Mesenchymal stem cell (in vitro differentiated cells and primary cell): ENCODE results near the gene HOXA7.

Source experiments
- DNase-seq: peaks from one replicate; pipeline ENCODE4 v3.0.0-alpha.2; 2013
- H2AFZ ChIP-seq: one replicate; pipeline ENCODE4 v1.6.1; 2013; ENCODE audit warnings: low read depth, mild to moderate bottlenecking, control low read depth, inconsistent platforms, low read length, moderate library complexity
- H2AK5ac ChIP-seq: 2 replicates; pipeline ENCODE4 v1.6.1; 2013; ENCODE audit warnings: low read length, moderate library complexity, mild to moderate bottlenecking, inconsistent platforms; ENCODE audit not compliant: severe bottlenecking
- H2BK120ac ChIP-seq: one replicate; pipeline ENCODE4 v1.6.1; 2013; ENCODE audit warnings: low read depth, mild to moderate bottlenecking, inconsistent platforms, low read length, moderate library complexity
- H2BK12ac ChIP-seq, 2 experiments: one replicate each; pipeline ENCODE4 v1.6.1; 2013; ENCODE audit warnings: inconsistent platforms in 2 of 2, low read length in 2 of 2, mild to moderate bottlenecking in 2 of 2, moderate library complexity in 2 of 2, control low read depth in 1 of 2
- H2BK15ac ChIP-seq: one replicate; pipeline ENCODE4 v1.6.1; 2013; ENCODE audit warnings: mild to moderate bottlenecking, low read depth, inconsistent platforms; ENCODE audit not compliant: poor library complexity, severe bottlenecking
- H2BK5ac ChIP-seq: 2 replicates; pipeline ENCODE4 v1.6.1; 2013; ENCODE audit warnings: low read depth, mild to moderate bottlenecking, low read length, control low read depth, inconsistent platforms; ENCODE audit not compliant: poor library complexity, severe bottlenecking
- H3K14ac ChIP-seq, 2 experiments: one replicate each; pipeline ENCODE4 v1.6.1; 2013; ENCODE audit warnings: inconsistent platforms in 2 of 2, low read length in 2 of 2, control low read depth in 1 of 2, mild to moderate bottlenecking in 1 of 2, moderate library complexity in 1 of 2
- H3K18ac ChIP-seq, 2 experiments: one replicate each; pipeline ENCODE4 v1.6.1; 2013; ENCODE audit warnings: inconsistent platforms in 2 of 2, low read length in 2 of 2, control low read depth in 1 of 2, low read depth in 1 of 2, mild to moderate bottlenecking in 1 of 2
- H3K23ac ChIP-seq, 2 experiments: one replicate each; pipeline ENCODE4 v1.6.1; 2013; ENCODE audit warnings: inconsistent platforms in 2 of 2, low read length in 2 of 2, mild to moderate bottlenecking in 2 of 2, moderate library complexity in 2 of 2, control low read depth in 1 of 2
- H3K27ac ChIP-seq: 2 replicates; pipeline ENCODE4 v1.5.1; 2013; ENCODE audit warnings: mild to moderate bottlenecking, moderate library complexity, low read length, control low read depth, inconsistent platforms; ENCODE audit not compliant: poor library complexity, severe bottlenecking
- H3K27me3 ChIP-seq, 2 experiments: 2 replicates each; pipeline versions ENCODE4 v1.6.1 to v1.7.0; 2013; ENCODE audit warnings: low read length in 2 of 2, mild to moderate bottlenecking in 2 of 2, moderate library complexity in 2 of 2, control low read depth in 1 of 2, inconsistent platforms in 1 of 2; ENCODE audit not compliant: control insufficient read depth in 1 of 2, insufficient read depth in 1 of 2
- H3K36me3 ChIP-seq, 2 experiments: 2 replicates each; pipeline versions ENCODE4 v1.6.1 to v1.7.0; 2013; ENCODE audit warnings: low read length in 2 of 2, control low read depth in 1 of 2, inconsistent platforms in 1 of 2, low read depth in 1 of 2, mild to moderate bottlenecking in 1 of 2; ENCODE audit not compliant: insufficient read depth in 2 of 2, control insufficient read depth in 1 of 2
- H3K4ac ChIP-seq, 2 experiments: one replicate each; pipeline ENCODE4 v1.6.1; 2013; ENCODE audit warnings: inconsistent platforms in 2 of 2, low read length in 2 of 2, mild to moderate bottlenecking in 2 of 2, moderate library complexity in 2 of 2, control low read depth in 1 of 2, low read depth in 1 of 2
- H3K4me1 ChIP-seq: 2 replicates; pipeline ENCODE4 v1.6.1; 2013; ENCODE audit warnings: low read depth, low read length, control low read depth; ENCODE audit not compliant: control insufficient read depth, insufficient read depth
- H3K4me2 ChIP-seq: 2 replicates; pipeline ENCODE4 v1.6.1; 2013; ENCODE audit warnings: low read length, mild to moderate bottlenecking, inconsistent platforms; ENCODE audit not compliant: poor library complexity, severe bottlenecking
- H3K4me3 ChIP-seq, 2 experiments: 2 replicates each; pipeline versions ENCODE4 v1.5.1 to v1.7.0; 2013; ENCODE audit warnings: low read length in 2 of 2, mild to moderate bottlenecking in 2 of 2, control low read depth in 1 of 2, low read depth in 1 of 2; ENCODE audit not compliant: insufficient read depth in 1 of 2
- H3K79me1 ChIP-seq: replicated peaks from 2 replicates; pipeline ENCODE4 v1.6.1; 2013; ENCODE audit warnings: mild to moderate bottlenecking, control low read depth, low read length, inconsistent platforms; ENCODE audit not compliant: poor library complexity, severe bottlenecking
- H3K9ac ChIP-seq: 2 replicates; pipeline ENCODE4 v1.7.0; 2013; ENCODE audit warnings: mild to moderate bottlenecking, low read length, moderate library complexity
- H3K9me3 ChIP-seq: 2 replicates; pipeline ENCODE4 v1.7.0; 2013; ENCODE audit warnings: mild to moderate bottlenecking, low read length; ENCODE audit not compliant: control insufficient read depth
- H4K8ac ChIP-seq: one replicate; pipeline ENCODE4 v1.6.1; 2013; ENCODE audit warnings: inconsistent platforms, mild to moderate bottlenecking, low read length, moderate library complexity
- H4K91ac ChIP-seq: one replicate; pipeline ENCODE4 v1.6.1; 2013; ENCODE audit warnings: mild to moderate bottlenecking, low read length, inconsistent platforms
- WGBS: methylation state at CpG from one replicate; pipeline ENCODE4 v1.1.7; 2013; ENCODE audit warnings: mixed read lengths; 5-methylcytosine and 5-hydroxymethylcytosine counted together

Gene HOXA7

GRCh38 chr7:27189295-27189996 lies 33.0 kb upstream of the HOXA7 start:
- Histone ChIP-seq H2AK5ac (peak overlapping the region; percentile 3), H3K79me1 (peaks cover 3% of the 10 kb centered on the region), H4K8ac (no peak overlapping the region), H3K36me3 (peaks cover 0 to 3% of the 10 kb centered on the region in 2 experiments), H2BK15ac (no peak overlapping the region), H3K18ac (no peak overlapping the region), H2AFZ (no peak overlapping the region), H3K23ac (no peak overlapping the region), H2BK12ac (no peak overlapping the region), H2BK5ac (peak overlapping the region; percentile 92), H3K4me1 (peaks cover 24% of the 10 kb centered on the region), H3K27me3 (peaks cover 33 to 53% of the 10 kb centered on the region in 2 experiments), H3K4me3 (peak overlapping the region in 1 of 2 experiments; percentile 64), H3K9ac (no peak overlapping the region), H3K4ac (no peak overlapping the region), H4K91ac (no peak overlapping the region), H3K9me3 (no peaks in the 10 kb centered on the region), H3K27ac (peak overlapping the region; percentile 89), H2BK120ac (no peak overlapping the region), H3K14ac (no peak overlapping the region), H3K4me2 (peak overlapping the region; percentile 85)
- WGBS = 9% methylated on average over 21 of the region's 22 CpGs
- DNase-seq = no peak

DNA sequence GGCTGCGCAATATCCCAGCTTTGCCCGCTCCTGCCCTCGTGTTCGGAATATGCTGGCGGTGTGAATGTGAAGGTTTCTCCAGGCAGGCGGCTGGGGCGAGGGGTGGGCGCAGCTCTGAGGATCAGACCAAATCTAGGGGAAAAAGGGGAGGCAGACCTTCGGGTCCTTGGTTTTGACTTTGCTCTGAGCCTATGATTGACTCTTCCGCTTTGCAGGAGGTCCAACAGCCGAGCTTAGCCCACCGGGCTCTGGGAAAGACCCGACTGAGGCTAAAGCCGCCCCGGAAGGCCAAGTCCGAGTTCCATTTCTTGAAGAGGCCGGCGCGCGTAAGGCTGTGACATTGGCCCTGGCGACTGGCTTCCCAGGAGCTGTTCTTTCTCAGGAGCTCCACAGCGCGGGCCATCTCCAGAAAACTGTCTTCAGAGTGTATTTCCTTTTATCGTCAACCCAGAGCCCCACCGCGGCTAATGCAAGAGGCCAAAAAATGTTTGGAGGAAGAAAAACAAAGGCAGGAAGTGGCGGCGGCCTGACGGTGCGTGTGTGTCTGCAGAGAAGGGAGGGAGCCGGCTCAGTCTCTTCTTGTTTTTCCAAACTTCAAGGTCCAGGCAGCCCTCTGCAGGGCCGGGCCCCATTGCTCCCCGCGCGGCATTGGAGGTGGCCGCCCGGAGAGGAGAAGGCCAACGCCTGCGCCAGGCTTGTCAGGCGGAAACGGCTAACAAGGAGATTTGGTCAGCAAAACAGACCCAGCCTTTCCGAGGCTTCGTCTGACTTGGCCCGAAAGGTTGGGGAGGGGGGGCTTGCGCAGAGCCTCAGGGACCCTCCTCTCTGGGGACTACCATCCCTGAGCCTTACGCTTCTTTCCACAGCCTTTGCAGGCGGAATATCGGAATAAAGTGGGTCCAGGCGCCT lies 32.2 kb upstream of the HOXA7 start:
- no peak overlapping the region for H4K91ac ChIP-seq
- peaks cover 28 to 49% of the 10 kb centered on the region in 2 experiments for H3K27me3 ChIP-seq
- no peak overlapping the region for H2BK15ac ChIP-seq
- DNase-seq = no peak
- no peak overlapping the region for H2AK5ac ChIP-seq
- H3K18ac ChIP-seq = no peak overlapping the region
- no peak overlapping the region for H2BK12ac ChIP-seq
- H3K14ac ChIP-seq = no peak overlapping the region
- peak overlapping the region; percentile 89 for H3K27ac ChIP-seq
- peaks cover 22% of the 10 kb centered on the region for H3K4me1 ChIP-seq
- WGBS = 3% methylated on average over 49 of the region's 49 CpGs
- H2BK5ac ChIP-seq = peak overlapping the region; percentile 92
- no peak overlapping the region for H2BK120ac ChIP-seq
- peak overlapping the region in 1 of 2 experiments; percentile 5 for H3K23ac ChIP-seq
- H3K36me3 ChIP-seq = peaks cover 0 to 3% of the 10 kb centered on the region in 2 experiments
- no peak overlapping the region for H3K4ac ChIP-seq
- no peak overlapping the region for H4K8ac ChIP-seq
- H2AFZ ChIP-seq = no peak overlapping the region
- peak overlapping the region in 1 of 2 experiments; percentile 64 for H3K4me3 ChIP-seq
- peak overlapping the region; percentile 38 for H3K9ac ChIP-seq
- H3K4me2 ChIP-seq = peak overlapping the region; percentile 85
- peaks cover 3% of the 10 kb centered on the region for H3K79me1 ChIP-seq
- H3K9me3 ChIP-seq = no peaks in the 10 kb centered on the region

GRCh38 chr7:27187475-27188385 lies 31.3 kb upstream of the HOXA7 start:
- H3K4me1 ChIP-seq = peaks cover 18% of the 10 kb centered on the region
- peak overlapping the region; percentile 2 for H2BK15ac ChIP-seq
- H3K14ac ChIP-seq = peak overlapping the region in 1 of 2 experiments; percentile 35
- H3K18ac ChIP-seq = peak overlapping the region in 1 of 2 experiments; percentile 13
- no peak overlapping the region for H3K4ac ChIP-seq
- peaks cover 3% of the 10 kb centered on the region for H3K79me1 ChIP-seq
- no peak overlapping the region for H2BK12ac ChIP-seq
- no peak overlapping the region for H2BK120ac ChIP-seq
- peak overlapping the region; percentile 76 for H2AK5ac ChIP-seq
- H3K27me3 ChIP-seq = peaks cover 22 to 41% of the 10 kb centered on the region in 2 experiments
- WGBS = 6% methylated on average over 46 of the region's 46 CpGs
- no peak overlapping the region for H4K8ac ChIP-seq
- peak overlapping the region in 1 of 2 experiments; percentile 36 for H3K23ac ChIP-seq
- no peak for DNase-seq
- no peak overlapping the region for H4K91ac ChIP-seq
- H3K36me3 ChIP-seq = peaks cover 0 to 7% of the 10 kb centered on the region in 2 experiments
- H3K27ac ChIP-seq = peak overlapping the region; percentile 89
- H3K4me2 ChIP-seq = peak overlapping the region; percentile 85
- peak overlapping the region; percentile 38 for H3K9ac ChIP-seq
- no peaks in the 10 kb centered on the region for H3K9me3 ChIP-seq
- peak overlapping the region; percentile 41 to 64 for H3K4me3 ChIP-seq
- H2BK5ac ChIP-seq = peak overlapping the region; percentile 92
- H2AFZ ChIP-seq = no peak overlapping the region
